Posterior cingulate gyrus (tissue), 11 donors: ENCODE data around the gene FFAR1.
A peak's percentile ranks its signal among the peaks of the same experiment; 100 is the strongest.

ENCODE experiments used
- DNase-seq, 10 donors: peaks; one replicate each; pipeline versions ENCODE4 v3.0.0 to v3.0.0-alpha.2; 2020 to 2021; ENCODE audit warnings: mixed read lengths in 3 of 10
- intact Hi-C: fragments of 100-400 bp; cut with DNase I; formaldehyde crosslinking; loops from one replicate; pipeline ENCODE4 v1.15.1; 2023

Gene FFAR1

DNA sequence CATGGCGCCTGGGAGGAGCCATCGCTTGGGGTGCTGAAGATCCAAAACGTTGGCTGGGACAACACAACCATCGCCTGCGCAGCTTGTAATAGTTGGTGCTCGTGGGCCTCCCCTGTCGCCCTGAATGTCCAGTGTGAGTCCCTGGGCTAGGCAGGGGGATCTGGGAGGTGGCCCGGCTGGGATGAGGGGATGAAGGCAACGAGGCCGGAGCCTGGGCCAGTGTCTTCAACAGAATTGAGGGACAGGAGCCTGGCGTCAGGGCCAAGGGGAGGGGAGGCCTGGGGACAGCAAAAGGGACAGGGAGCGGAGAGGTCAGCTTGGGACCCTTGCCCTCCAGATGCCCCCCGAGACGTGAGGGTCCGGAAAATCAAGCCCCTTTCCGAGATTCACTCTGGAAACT lies 6.7 kb upstream of the FFAR1 start:
- peak in 1 of 10 donors; percentile 76 for DNase-seq

DNA sequence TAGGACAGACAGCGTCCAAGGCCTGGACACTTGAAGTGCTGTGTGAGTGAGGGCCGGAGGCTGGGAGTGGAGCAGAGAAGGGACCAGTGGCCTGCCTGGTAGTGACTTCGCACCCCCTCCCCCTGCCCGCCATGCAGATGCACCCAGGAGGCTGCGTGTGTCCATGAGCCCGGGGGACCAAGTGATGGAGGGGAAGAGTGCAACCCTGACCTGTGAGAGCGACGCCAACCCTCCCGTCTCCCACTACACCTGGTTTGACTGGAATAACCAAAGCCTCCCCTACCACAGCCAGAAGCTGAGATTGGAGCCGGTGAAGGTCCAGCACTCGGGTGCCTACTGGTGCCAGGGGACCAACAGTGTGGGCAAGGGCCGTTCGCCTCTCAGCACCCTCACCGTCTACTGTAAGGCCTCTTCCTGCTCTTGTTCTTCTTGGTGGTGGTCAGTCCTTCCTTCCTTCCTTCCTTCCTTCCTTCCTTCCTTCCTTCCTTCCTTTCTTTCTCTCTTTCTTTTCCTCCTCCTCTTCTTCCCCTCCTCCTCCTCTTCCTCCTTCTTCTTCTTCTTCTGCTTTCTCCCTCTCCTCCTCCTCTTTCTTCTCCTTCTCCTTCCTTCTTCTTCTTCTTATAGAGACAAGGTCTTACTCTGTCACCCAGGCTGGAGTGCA lies 6.0 kb upstream of the FFAR1 start:
- intact Hi-C loops, result no loop called here
- peak in 2 of 10 donors; percentile 34 to 74 for DNase-seq

More for the DNA sequence above, 6.7 kb upstream of the FFAR1 start:
- intact Hi-C loops, result no loop called here

- peak in 3 of 10 donors; percentile 0 to 67 (median 54) for DNase-seq
- intact Hi-C loops, result no loop called here
Observed at GRCh38 chr19:35342430-35342829, 5.3 kb upstream of the FFAR1 start.

GRCh38 chr19:35344511-35345031 lies 3.1 kb upstream of the FFAR1 start:
- DNase-seq, result peak in 6 of 10 donors; percentile 4 to 74 (median 30)
- intact Hi-C loops, result loop anchor here (5.0 kb wide), 1 partner anchor 72 kb away; no protein-coding TSS in a partner anchor

GRCh38 chr19:35345671-35346111 lies 2.0 kb upstream of the FFAR1 start:
- peak in 6 of 10 donors; percentile 2 to 47 (median 21) for DNase-seq

GRCh38 chr19:35346193-35347052 lies 1.3 kb upstream of the FFAR1 start:
- intact Hi-C loops, result loop anchor here (5.0 kb wide), 1 partner anchor 74 kb away; no protein-coding TSS in a partner anchor
- peak in 5 of 10 donors; percentile 6 to 83 (median 46) for DNase-seq

More at GRCh38 chr19:35345671-35346111, 2.0 kb upstream of the FFAR1 start:
- intact Hi-C loops, result loop anchor here (5.0 kb wide), 1 partner anchor 73 kb away; no protein-coding TSS in a partner anchor

GRCh38 chr19:35347930-35348298 lies 212 bp downstream of the FFAR1 start:
- intact Hi-C loops, result loop anchor here (5.0 kb wide), 1 partner anchor 76 kb away; no protein-coding TSS in a partner anchor
- DNase-seq, result peak in 1 of 10 donors; percentile 30

GRCh38 chr19:35348911-35349611 lies 1.4 kb downstream of the FFAR1 start:
- peak in 4 of 10 donors; percentile 1 to 64 (median 38) for DNase-seq
- intact Hi-C loops, result loop anchor here (5.0 kb wide), 1 partner anchor 77 kb away; no protein-coding TSS in a partner anchor

DNA sequence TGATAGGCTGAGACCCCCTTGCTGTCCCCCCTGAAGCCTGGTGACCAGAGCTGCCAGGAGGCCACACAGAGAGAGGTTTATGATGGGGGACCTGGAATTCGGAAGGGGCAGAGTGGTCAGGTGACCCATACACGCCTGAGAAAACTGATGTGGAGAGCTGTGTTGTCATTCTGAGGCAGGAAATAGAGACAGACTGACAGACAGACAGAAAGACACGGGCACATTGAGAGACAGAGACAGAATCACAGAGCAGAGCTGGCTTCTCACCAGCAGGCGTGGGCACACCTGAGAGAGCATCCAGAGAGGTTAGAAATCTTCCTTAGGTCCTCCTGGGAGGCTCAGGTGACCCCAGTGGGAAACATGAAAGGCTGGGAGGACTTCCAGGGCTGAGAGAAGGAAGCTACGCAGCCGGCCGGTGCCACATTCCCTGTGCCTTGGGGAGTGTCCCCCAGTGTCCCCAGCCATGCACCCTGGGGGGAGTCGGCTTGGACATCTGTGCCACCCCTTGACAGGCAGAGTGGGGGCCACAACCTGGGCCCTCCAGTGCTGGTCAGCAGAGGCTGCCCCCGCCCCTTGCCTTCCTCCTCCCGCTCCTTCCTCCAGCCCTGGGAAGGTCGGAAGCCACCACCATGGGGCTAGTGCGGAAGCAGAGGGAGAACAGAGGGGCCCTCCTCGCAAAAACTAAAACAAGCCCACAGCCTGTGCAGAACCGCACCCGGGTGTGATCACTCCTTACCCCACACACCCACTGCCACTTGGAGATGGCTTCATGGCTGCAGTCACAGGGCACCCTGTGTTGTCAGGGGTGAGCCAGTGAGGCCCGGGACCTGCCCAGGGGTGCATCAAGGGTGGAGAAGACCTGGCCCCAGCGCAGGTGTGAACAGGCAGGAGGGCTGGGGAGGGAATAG lies 2.2 kb downstream of the FFAR1 start:
- intact Hi-C loops, result loop anchor here (5.0 kb wide), 1 partner anchor 78 kb away; no protein-coding TSS in a partner anchor
- DNase-seq, result peak in 4 of 10 donors; percentile 5 to 77 (median 48)

GRCh38 chr19:35350591-35350990 lies 2.9 kb downstream of the FFAR1 start:
- peak in 2 of 10 donors; percentile 54 to 82 for DNase-seq
- intact Hi-C loops, result no loop called here

- intact Hi-C loops, result loop anchor here (1.0 to 2.0 kb wide), 2 partner anchors 117 to 144 kb away; no protein-coding TSS in a partner anchor
- DNase-seq, result peak in 3 of 10 donors; percentile 51 to 76 (median 66)
Observed at GRCh38 chr19:35351411-35352176, 3.9 kb downstream of the FFAR1 start.

DNA sequence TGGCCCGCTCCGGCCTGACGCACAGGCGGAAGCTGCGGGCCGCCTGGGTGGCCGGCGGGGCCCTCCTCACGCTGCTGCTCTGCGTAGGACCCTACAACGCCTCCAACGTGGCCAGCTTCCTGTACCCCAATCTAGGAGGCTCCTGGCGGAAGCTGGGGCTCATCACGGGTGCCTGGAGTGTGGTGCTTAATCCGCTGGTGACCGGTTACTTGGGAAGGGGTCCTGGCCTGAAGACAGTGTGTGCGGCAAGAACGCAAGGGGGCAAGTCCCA lies 4.4 kb downstream of the FFAR1 start:
- intact Hi-C loops, result loop anchor here (1.0 to 2.0 kb wide), 2 partner anchors 117 to 143 kb away; no protein-coding TSS in a partner anchor

DNA sequence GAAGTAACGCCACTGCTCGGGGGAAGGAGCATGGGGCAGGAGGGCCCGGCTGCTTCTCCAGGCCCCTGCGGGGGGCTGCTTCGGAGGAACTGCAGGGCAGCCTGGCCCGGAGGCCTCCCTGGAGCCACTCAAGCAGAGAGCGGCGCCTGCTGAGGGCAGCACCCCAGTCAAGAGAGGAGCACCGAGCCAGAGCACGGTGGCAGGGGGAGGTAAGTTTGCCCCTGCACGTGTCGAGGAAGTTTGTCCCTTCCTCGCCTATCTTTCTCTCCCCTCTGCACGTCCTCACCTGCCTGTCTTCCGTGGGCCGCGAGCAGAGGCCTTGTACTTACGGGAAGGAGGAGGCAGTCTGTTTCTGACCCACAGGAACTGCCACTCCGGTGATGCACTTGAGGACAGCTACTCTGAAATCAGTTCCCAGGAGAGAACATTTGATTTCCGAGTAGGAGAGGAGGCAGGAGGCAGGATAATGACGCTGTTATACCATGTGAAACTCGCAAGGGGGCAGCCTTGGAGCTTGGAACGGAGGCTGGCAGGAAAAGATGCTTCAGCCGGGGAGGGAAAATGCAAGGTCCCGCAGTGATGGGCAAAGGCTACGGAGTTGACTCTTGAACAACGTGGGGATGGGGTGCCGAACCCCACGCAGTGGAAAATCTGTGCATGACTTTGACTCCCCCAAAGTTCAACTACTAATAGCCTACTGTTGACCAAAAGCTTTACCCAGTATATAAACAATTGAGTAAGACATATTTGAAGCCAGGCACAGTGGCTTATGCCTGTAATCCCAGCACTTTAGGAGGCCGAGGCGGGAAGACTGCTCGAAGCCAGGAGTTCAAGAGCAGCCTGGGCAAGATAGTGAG lies 5.0 kb downstream of the FFAR1 start:
- peak; percentile 45 to 95 (median 77) for DNase-seq
- intact Hi-C loops, result loop anchor here (1.0 to 2.0 kb wide), 2 partner anchors 116 to 143 kb away; no protein-coding TSS in a partner anchor

More for the DNA sequence above, 4.4 kb downstream of the FFAR1 start:
- DNase-seq, result peak in 1 of 10 donors; percentile 74

- peak in 2 of 10 donors; percentile 17 to 30 for DNase-seq
- intact Hi-C loops, result loop anchor here (2.0 kb wide), 1 partner anchor 115 kb away; no protein-coding TSS in a partner anchor
Observed at GRCh38 chr19:35353635-35354034, 5.9 kb downstream of the FFAR1 start.

GRCh38 chr19:35354898-35355297 lies 7.2 kb downstream of the FFAR1 start:
- DNase-seq, result peak in 3 of 10 donors; percentile 10 to 27 (median 26)

DNA sequence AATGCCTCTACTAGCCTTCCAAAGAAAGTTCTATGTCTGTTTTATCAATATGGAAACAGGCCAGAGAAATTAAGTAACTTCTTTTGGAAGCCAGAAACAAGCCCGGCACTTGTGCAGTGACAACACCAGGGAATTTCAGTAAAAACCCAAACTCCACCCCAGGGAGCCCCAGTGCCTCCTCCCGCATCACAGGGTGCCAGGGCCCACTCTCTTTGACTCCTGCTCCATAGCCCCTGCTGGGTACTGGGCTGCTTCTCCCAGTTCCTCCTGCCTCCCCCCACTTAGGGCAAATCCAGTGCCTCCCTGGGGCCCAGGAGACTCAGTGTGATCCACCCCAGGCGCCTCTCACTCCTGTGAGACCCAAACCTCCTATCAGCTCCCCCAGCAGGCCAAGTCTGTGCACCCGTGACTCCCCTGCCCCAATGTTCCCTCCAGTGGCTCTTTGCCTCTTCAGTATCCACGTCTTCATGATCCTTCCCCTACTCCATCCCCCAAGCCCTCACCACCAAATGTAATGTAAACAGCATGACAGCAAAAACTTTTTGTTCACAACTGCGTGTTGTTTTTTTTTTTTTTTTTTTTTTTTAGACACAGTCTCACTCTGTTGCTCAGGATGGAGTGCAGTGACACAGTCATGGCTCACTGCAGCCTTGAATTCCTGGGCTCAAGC lies 8.2 kb downstream of the FFAR1 start:
- intact Hi-C loops, result no loop called here
- DNase-seq, result peak in 3 of 10 donors; percentile 15 to 33 (median 23)

More at GRCh38 chr19:35354898-35355297, 7.2 kb downstream of the FFAR1 start:
- intact Hi-C loops, result no loop called here
